Measurements from ENCODE around the gene FBRSL1.

FBRSL1 gene

GRCh38 chr12:132486168-132486567 lies 3.8 kb upstream of the FBRSL1 start:
- no peak for DNase-seq

GRCh38 chr12:132486576-132486975 lies 3.4 kb upstream of the FBRSL1 start:
- no peak for DNase-seq

GRCh38 chr12:132487311-132487741 lies 2.6 kb upstream of the FBRSL1 start:
- no peak for DNase-seq

GRCh38 chr12:132488127-132489077 lies 1.5 kb upstream of the FBRSL1 start:
- no peak for DNase-seq

GRCh38 chr12:132489078-132489601 lies 811 bp upstream of the FBRSL1 start:
- DNase-seq: no peak

- no peak for DNase-seq
Observed at GRCh38 chr12:132490422-132491137, 629 bp downstream of the FBRSL1 start.

GRCh38 chr12:132491138-132491663 lies 1.2 kb downstream of the FBRSL1 start:
- DNase-seq: no peak

- DNase-seq: no peak
Observed at GRCh38 chr12:132491761-132492378, 1.9 kb downstream of the FBRSL1 start.

GRCh38 chr12:132492522-132492921 lies 2.6 kb downstream of the FBRSL1 start:
- no peak for DNase-seq

GRCh38 chr12:132492951-132493350 lies 3.0 kb downstream of the FBRSL1 start:
- DNase-seq: no peak

- DNase-seq: no peak
Observed at GRCh38 chr12:132493482-132494178, 3.7 kb downstream of the FBRSL1 start.

- no peak for DNase-seq
Observed at GRCh38 chr12:132494294-132495164, 4.6 kb downstream of the FBRSL1 start.

- no peak for DNase-seq
Observed at GRCh38 chr12:132495165-132495544, 5.2 kb downstream of the FBRSL1 start.

- DNase-seq: no peak
Observed at GRCh38 chr12:132495629-132496357, 5.8 kb downstream of the FBRSL1 start.

GRCh38 chr12:132496358-132496669 lies 6.4 kb downstream of the FBRSL1 start:
- no peak for DNase-seq

GRCh38 chr12:132496710-132497109 lies 6.8 kb downstream of the FBRSL1 start:
- DNase-seq: no peak

- no peak for DNase-seq
Observed at GRCh38 chr12:132497514-132498405, 7.8 kb downstream of the FBRSL1 start.

GRCh38 chr12:132498931-132499330 lies 9.0 kb downstream of the FBRSL1 start:
- no peak for DNase-seq

GRCh38 chr12:132500142-132500855 lies 10.3 kb downstream of the FBRSL1 start:
- no peak for DNase-seq

Data from NK-92 treated with Interleukin-12 subunit alpha and Interleukin-12 subunit beta, amount 100 ng/mL, for 24 hours (cell line).